ENCODE measurements around the gene NOX5. TPM values are rescaled to one million over a fixed set of nuclear protein-coding genes. Genes with fewer than 3 reads are reported as not detected.

Gene NOX5
- total RNA-seq, 1 experiment from 2014 or later, result not detected

DNA sequence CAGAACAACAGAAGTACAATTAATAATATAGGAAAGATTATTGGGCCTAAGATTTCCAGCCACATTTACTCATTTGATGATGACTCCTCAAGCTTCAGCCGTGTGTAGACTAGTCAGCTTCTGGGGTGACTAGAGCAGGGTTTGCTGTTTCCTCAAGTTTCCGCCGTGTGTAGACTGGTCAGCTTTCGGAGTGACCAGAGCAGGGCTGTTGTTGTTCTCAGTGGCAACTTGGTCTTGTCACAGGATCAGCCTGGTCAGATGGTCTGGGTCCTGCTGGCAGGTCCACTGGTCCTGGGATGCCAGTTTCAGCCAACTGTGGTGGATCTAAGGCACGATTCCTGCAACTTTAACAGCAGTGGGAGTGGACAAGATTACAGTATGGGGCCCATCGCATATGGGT is 21.8 kb upstream of the NOX5 start:
- no peak overlapping the region for H3K4me3 ChIP-seq (ENCODE audit: low read depth, low read length, poor library complexity, severe bottlenecking)
- H3K4me1 ChIP-seq (ENCODE audit: insufficient read depth, low read length, poor library complexity, severe bottlenecking), result no peaks in the 10 kb centered on the region
- intact Hi-C loops (cut with micrococcal nuclease; ENCODE audit: unreplicated experiment), result no loop called here
- no peaks in the 10 kb centered on the region for H3K27me3 ChIP-seq (replicated peaks; ENCODE audit: insufficient read depth, low read depth, low read length, poor library complexity)
- TF ChIP-seq EZH2 (IDR thresholded peaks at IDR 0.05; ENCODE audit: borderline replicate concordance, low read depth, low read length, poor library complexity, severe bottlenecking), result no peak
- TF ChIP-seq, protein P1, sequence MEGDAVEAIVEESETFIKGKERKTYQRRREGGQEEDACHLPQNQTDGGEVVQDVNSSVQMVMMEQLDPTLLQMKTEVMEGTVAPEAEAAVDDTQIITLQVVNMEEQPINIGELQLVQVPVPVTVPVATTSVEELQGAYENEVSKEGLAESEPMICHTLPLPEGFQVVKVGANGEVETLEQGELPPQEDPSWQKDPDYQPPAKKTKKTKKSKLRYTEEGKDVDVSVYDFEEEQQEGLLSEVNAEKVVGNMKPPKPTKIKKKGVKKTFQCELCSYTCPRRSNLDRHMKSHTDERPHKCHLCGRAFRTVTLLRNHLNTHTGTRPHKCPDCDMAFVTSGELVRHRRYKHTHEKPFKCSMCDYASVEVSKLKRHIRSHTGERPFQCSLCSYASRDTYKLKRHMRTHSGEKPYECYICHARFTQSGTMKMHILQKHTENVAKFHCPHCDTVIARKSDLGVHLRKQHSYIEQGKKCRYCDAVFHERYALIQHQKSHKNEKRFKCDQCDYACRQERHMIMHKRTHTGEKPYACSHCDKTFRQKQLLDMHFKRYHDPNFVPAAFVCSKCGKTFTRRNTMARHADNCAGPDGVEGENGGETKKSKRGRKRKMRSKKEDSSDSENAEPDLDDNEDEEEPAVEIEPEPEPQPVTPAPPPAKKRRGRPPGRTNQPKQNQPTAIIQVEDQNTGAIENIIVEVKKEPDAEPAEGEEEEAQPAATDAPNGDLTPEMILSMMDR (conservative IDR thresholded peaks at IDR 0.05; ENCODE audit: low read depth, low read length), result no peak
- H3K36me3 ChIP-seq (ENCODE audit: insufficient read depth, low read length, poor library complexity, severe bottlenecking), result no peaks in the 10 kb centered on the region
- no peaks in the 10 kb centered on the region for H3K9me3 ChIP-seq (ENCODE audit: low read depth, low read length, poor library complexity, severe bottlenecking)
- H3K27ac ChIP-seq (ENCODE audit: low read depth, low read length, poor library complexity, severe bottlenecking), result no peak overlapping the region
- BruUV-seq (replicated peaks), result no TSS peak
- POLR2A ChIA-PET (ENCODE audit: low non-redundant PET), result no interaction called here
- no peak for DNase-seq (ENCODE audit: low spot score)
- CTCF ChIA-PET, result no interaction called here

DNA sequence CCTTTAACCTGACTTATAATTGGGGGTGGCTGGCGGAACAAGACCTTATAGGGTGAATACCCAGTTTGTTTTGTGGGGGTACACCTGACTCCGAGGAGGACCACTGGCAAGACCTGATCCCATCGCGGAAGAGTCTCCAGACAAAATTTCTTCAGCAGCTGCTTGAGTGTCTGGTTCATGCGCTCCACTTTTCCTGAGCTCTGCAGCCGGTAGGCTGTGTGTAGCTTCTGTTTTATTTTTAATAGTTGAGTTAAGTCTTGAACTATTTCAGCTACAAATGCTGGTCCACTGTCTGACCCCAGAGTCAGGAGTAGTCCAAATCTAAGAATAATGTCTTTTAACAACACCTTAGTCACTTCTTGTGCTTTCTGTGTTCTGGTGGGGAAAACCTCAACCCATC is 21.2 kb upstream of the NOX5 start:
- ChIA-PET CTCF (no interaction called here), POLR2A (ENCODE audit: low non-redundant PET) (no interaction called here)
- H3K4me3 ChIP-seq (ENCODE audit: low read depth, low read length, poor library complexity, severe bottlenecking), result no peak overlapping the region
- BruUV-seq (replicated peaks), result no TSS peak
- no peaks in the 10 kb centered on the region for H3K9me3 ChIP-seq (ENCODE audit: low read depth, low read length, poor library complexity, severe bottlenecking)
- H3K27me3 ChIP-seq (replicated peaks; ENCODE audit: insufficient read depth, low read depth, low read length, poor library complexity), result no peaks in the 10 kb centered on the region
- intact Hi-C loops (cut with micrococcal nuclease; ENCODE audit: unreplicated experiment), result no loop called here
- no peak for DNase-seq (ENCODE audit: low spot score)
- TF ChIP-seq EZH2 (IDR thresholded peaks at IDR 0.05; ENCODE audit: borderline replicate concordance, low read depth, low read length, poor library complexity, severe bottlenecking), result no peak
- TF ChIP-seq, protein P1 (conservative IDR thresholded peaks at IDR 0.05; ENCODE audit: low read depth, low read length), result no peak
- no peak overlapping the region for H3K27ac ChIP-seq (ENCODE audit: low read depth, low read length, poor library complexity, severe bottlenecking)
- H3K36me3 ChIP-seq (ENCODE audit: insufficient read depth, low read length, poor library complexity, severe bottlenecking), result no peaks in the 10 kb centered on the region
- no peaks in the 10 kb centered on the region for H3K4me1 ChIP-seq (ENCODE audit: insufficient read depth, low read length, poor library complexity, severe bottlenecking)

- intact Hi-C loops (cut with micrococcal nuclease; ENCODE audit: unreplicated experiment), result no loop called here
- no TSS peak for BruUV-seq (replicated peaks)
- no peaks in the 10 kb centered on the region for H3K36me3 ChIP-seq (ENCODE audit: insufficient read depth, low read length, poor library complexity, severe bottlenecking)
- no peaks in the 10 kb centered on the region for H3K27me3 ChIP-seq (replicated peaks; ENCODE audit: insufficient read depth, low read depth, low read length, poor library complexity)
- TF ChIP-seq EZH2 (IDR thresholded peaks at IDR 0.05; ENCODE audit: borderline replicate concordance, low read depth, low read length, poor library complexity, severe bottlenecking), result no peak
- TF ChIP-seq, protein P1 (conservative IDR thresholded peaks at IDR 0.05; ENCODE audit: low read depth, low read length), result no peak
- no peak overlapping the region for H3K27ac ChIP-seq (ENCODE audit: low read depth, low read length, poor library complexity, severe bottlenecking)
- H3K4me1 ChIP-seq (ENCODE audit: insufficient read depth, low read length, poor library complexity, severe bottlenecking), result no peaks in the 10 kb centered on the region
- DNase-seq (ENCODE audit: low spot score), result no peak
- ChIA-PET POLR2A (ENCODE audit: low non-redundant PET) (no interaction called here), CTCF (no interaction called here)
- no peaks in the 10 kb centered on the region for H3K9me3 ChIP-seq (ENCODE audit: low read depth, low read length, poor library complexity, severe bottlenecking)
- H3K4me3 ChIP-seq (ENCODE audit: low read depth, low read length, poor library complexity, severe bottlenecking), result no peak overlapping the region
Observed at GRCh38 chr15:68994149-68994548, 20.3 kb upstream of the NOX5 start.
